NT2/D1 (cell line): Measurements from ENCODE around the gene MTHFSD.

Source experiments
- SUZ12 ChIP-seq: IDR thresholded peaks from 2 replicates; pipeline ENCODE4 v1.6.1; 2011; ENCODE audit not compliant: insufficient read length, insufficient read depth; ENCODE audit errors: extremely low read depth
- YY1 ChIP-seq: IDR thresholded peaks from 2 replicates; pipeline ENCODE4 v1.6.1; 2011; ENCODE audit not compliant: insufficient read length, insufficient read depth
- ZNF274 ChIP-seq: IDR thresholded peaks from 2 replicates; pipeline ENCODE4 v1.6.1; 2011; ENCODE audit warnings: mild to moderate bottlenecking, low read depth, low read length

- TF ChIP-seq SUZ12: no peak
- no peak for TF ChIP-seq ZNF274
- TF ChIP-seq YY1: no peak
These were observed 24.5 kb downstream of the MTHFSD start for GRCh38 chr16:86530251-86531190.
